T-cell (primary cell): ENCODE results near the gene TCHH. TPM values are rescaled to one million over a fixed set of nuclear protein-coding genes. Genes with fewer than 3 reads are reported as not detected.

ENCODE experiments used
- ATAC-seq, 4 experiments: fragments of 200-7000 bp in 3 of 4; fragments of 150-1000 bp in 1 of 4; cut with Tn5 transposase; replicated peaks in 1 of 4; 1 replicate in 3 of 4; 2 replicates in 1 of 4; pipeline ENCODE4 v1.10.0; 2021; ENCODE audit warnings: moderate library complexity in 3 of 4, mild to moderate bottlenecking in 2 of 4, moderate number of reproducible peaks in 1 of 4
- CTCF ChIA-PET, 2 donors: fragments of 300-600 bp; sonication (Branson Sonifier 250); formaldehyde crosslinking; loops; one replicate each; lab custom pipeline; 2022; ENCODE audit warnings: antibody characterized with exemption in 2 of 2; lab: Charles Lee
- POLR2A ChIA-PET, 2 donors: fragments of 300-600 bp; sonication (Branson Sonifier 250); formaldehyde crosslinking; loops; one replicate each; lab custom pipeline; 2022; ENCODE audit warnings: antibody characterized with exemption in 2 of 2; lab: Charles Lee
- DNase-seq, 35 experiments: peaks; one replicate each; pipeline versions ENCODE4 v3.0.0 to v3.0.0-alpha.2; 2013 to 2023
- H3K27ac ChIP-seq: one replicate; pipeline ENCODE4 v1.5.1; 2013; ENCODE audit warnings: low read length
- H3K27me3 ChIP-seq, 2 experiments: replicated peaks in 1 of 2; 1 replicate in 1 of 2; 2 replicates in 1 of 2; pipeline versions ENCODE4 v1.6.1 to v1.7.0; 2013; ENCODE audit warnings: low read length in 1 of 2, mixed read lengths in 1 of 2; ENCODE audit not compliant: control insufficient read depth in 2 of 2, insufficient read depth in 2 of 2; ENCODE audit errors: extremely low read depth in 1 of 2
- H3K36me3 ChIP-seq, 2 donors: 1 replicate in 1 of 2; 2 replicates in 1 of 2; pipeline versions ENCODE4 v1.6.1 to v1.7.0; 2013; ENCODE audit warnings: low read length in 1 of 2; ENCODE audit not compliant: control insufficient read depth in 2 of 2, insufficient read depth in 1 of 2; ENCODE audit errors: extremely low read depth in 1 of 2
- H3K4me1 ChIP-seq, 2 experiments: 1 replicate in 1 of 2; 2 replicates in 1 of 2; pipeline versions ENCODE4 v1.6.1 to v1.7.0; 2013; ENCODE audit warnings: low read length in 2 of 2, mixed read lengths in 1 of 2; ENCODE audit not compliant: insufficient read depth in 2 of 2, control insufficient read depth in 1 of 2; ENCODE audit errors: extremely low read depth in 1 of 2
- H3K4me3 ChIP-seq, 2 donors: 1 replicate in 1 of 2; 2 replicates in 1 of 2; pipeline versions ENCODE4 v1.5.1 to v1.7.0; 2013; ENCODE audit warnings: mild to moderate bottlenecking in 2 of 2, low read length in 1 of 2, moderate library complexity in 1 of 2; ENCODE audit not compliant: control insufficient read depth in 1 of 2; ENCODE audit errors: extremely low read depth in 1 of 2
- H3K9me3 ChIP-seq: 2 replicates; pipeline ENCODE4 v1.7.0; 2013
- H3K27ac Mint-ChIP-seq, 2 donors: one replicate each; pipeline ENCODE4 v1.8.0; 2020 to 2021; ENCODE audit warnings: mild to moderate bottlenecking in 2 of 2, mixed read lengths in 2 of 2
- H3K27me3 Mint-ChIP-seq, 2 donors: one replicate each; pipeline ENCODE4 v1.8.0; 2021 to 2022; ENCODE audit warnings: mixed read lengths in 2 of 2
- H3K36me3 Mint-ChIP-seq: one replicate; pipeline ENCODE4 v1.8.0; 2021; ENCODE audit warnings: mixed read lengths
- H3K4me1 Mint-ChIP-seq, 3 donors: one replicate each; pipeline ENCODE4 v1.8.0; 2020 to 2022; ENCODE audit warnings: mixed read lengths in 3 of 3, mild to moderate bottlenecking in 1 of 3
- H3K4me3 Mint-ChIP-seq, 3 donors: one replicate each; pipeline ENCODE4 v1.8.0; 2020 to 2022; ENCODE audit warnings: mild to moderate bottlenecking in 3 of 3, mixed read lengths in 3 of 3, moderate library complexity in 3 of 3
- H3K9me3 Mint-ChIP-seq, 3 donors: one replicate each; pipeline ENCODE4 v1.8.0; 2020 to 2022; ENCODE audit warnings: mixed read lengths in 3 of 3
- WGBS: methylation state at CpG from one replicate; pipeline ENCODE4 v1.1.5; 2013; ENCODE audit warnings: missing lambda C conversion rate; ENCODE audit not compliant: insufficient coverage; 5-methylcytosine and 5-hydroxymethylcytosine counted together
- total RNA-seq, 35 experiments: library from RNA in 6 of 35; stranded (reverse) in 6 of 35; fragments of 120-200 nt in 1 of 35; gene quantifications; one replicate each; pipeline versions ENCODE4 v1.2.1 to v1.2.4 and lab custom pipeline; 2013 to 2026

TCHH gene
- total RNA-seq, 5 donors from 2014 or later (not counting 1 experiment from before 2014, with no cell fraction given) = 0.03 TPM; not detected in 4

DNA sequence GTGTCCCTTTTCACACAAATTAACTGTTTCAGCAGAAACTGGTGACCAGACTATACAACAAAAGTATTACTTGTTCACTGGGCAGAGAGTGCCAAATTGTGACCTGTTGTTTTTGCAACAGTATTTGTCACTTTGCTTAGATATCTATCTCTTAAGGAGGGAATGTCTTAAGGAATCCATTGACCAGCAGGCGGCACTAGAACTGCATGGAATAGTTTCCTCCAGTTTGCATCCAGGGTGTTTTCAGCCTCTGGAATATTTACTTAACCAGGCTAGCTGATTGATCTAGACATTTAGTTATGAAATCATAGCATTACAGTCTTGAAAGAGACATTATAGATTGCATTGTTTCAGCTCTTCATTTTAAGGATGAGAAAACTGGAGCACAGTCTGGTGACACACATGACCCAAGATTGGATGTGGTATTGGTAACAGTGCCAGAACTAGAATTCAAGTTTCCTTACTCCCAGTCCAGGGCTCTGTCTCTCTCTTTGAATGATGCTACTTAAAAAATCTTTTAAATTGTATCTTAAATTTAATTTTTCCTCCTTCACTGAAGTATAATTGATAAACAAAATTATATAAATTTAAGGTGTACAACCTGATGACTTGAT lies 26.8 kb upstream of the TCHH start:
- Histone ChIP-seq H3K4me3 (no peak overlapping the region), H3K36me3 (no peaks in the 10 kb centered on the region), H3K27ac (no peak overlapping the region), H3K4me1 (no peaks in the 10 kb centered on the region), H3K27me3 (peaks cover 0 to 2% of the 10 kb centered on the region in 2 experiments), H3K9me3 (peaks cover 2% of the 10 kb centered on the region)
- H3K9me3 Mint-ChIP-seq = peaks cover 0 to 14% (median 14%) of the 10 kb centered on the region in 3 donors
- no peaks in the 10 kb centered on the region for H3K4me1 Mint-ChIP-seq
- WGBS = no CpG with 5 or more reads among the region's 1 CpG
- H3K27me3 Mint-ChIP-seq = peaks cover 28 to 39% of the 10 kb centered on the region in 2 donors
- H3K36me3 Mint-ChIP-seq = no peaks in the 10 kb centered on the region
- ChIA-PET POLR2A (no interaction called here), CTCF (no interaction called here)
- no peak for ATAC-seq
- H3K4me3 Mint-ChIP-seq = no peak overlapping the region
- peak in 1 of 35 experiments; percentile 24 for DNase-seq
- H3K27ac Mint-ChIP-seq = no peak overlapping the region

- Histone ChIP-seq H3K4me3 (no peak overlapping the region), H3K4me1 (no peaks in the 10 kb centered on the region), H3K9me3 (peaks cover 2% of the 10 kb centered on the region), H3K36me3 (no peaks in the 10 kb centered on the region), H3K27me3 (peaks cover 2 to 5% of the 10 kb centered on the region in 2 experiments), H3K27ac (no peak overlapping the region)
- H3K27ac Mint-ChIP-seq = no peak overlapping the region
- DNase-seq (no peak), ATAC-seq (no peak)
- CTCF ChIA-PET = no interaction called here
- peaks cover 23 to 28% of the 10 kb centered on the region in 2 donors for H3K27me3 Mint-ChIP-seq
- H3K9me3 Mint-ChIP-seq = peaks cover 4 to 13% (median 10%) of the 10 kb centered on the region in 3 donors
- POLR2A ChIA-PET = interaction anchor here in 1 of 2 donors (0.6 kb wide), 1 partner anchor 13 kb away, joined by 3 read pairs; no protein-coding TSS in a partner anchor
- no peak overlapping the region for H3K4me3 Mint-ChIP-seq
- no peaks in the 10 kb centered on the region for H3K36me3 Mint-ChIP-seq
- no peaks in the 10 kb centered on the region for H3K4me1 Mint-ChIP-seq
Measured at GRCh38 chr1:152137215-152137614, 22.0 kb upstream of the TCHH start.

- Mint-ChIP-seq H3K36me3 (no peaks in the 10 kb centered on the region), H3K4me1 (no peaks in the 10 kb centered on the region), H3K4me3 (no peak overlapping the region), H3K27me3 (peaks cover 49 to 60% of the 10 kb centered on the region in 2 donors), H3K27ac (no peak overlapping the region), H3K9me3 (peaks cover 4 to 13% (median 10%) of the 10 kb centered on the region in 3 donors)
- Histone ChIP-seq H3K27ac (no peak overlapping the region), H3K36me3 (no peaks in the 10 kb centered on the region), H3K27me3 (peaks cover 8 to 13% of the 10 kb centered on the region in 2 experiments), H3K9me3 (peaks cover 2% of the 10 kb centered on the region), H3K4me1 (no peaks in the 10 kb centered on the region), H3K4me3 (no peak overlapping the region)
- DNase-seq = no peak
- POLR2A ChIA-PET = interaction anchor here in 1 of 2 donors (0.5 kb wide), 1 partner anchor 16 kb away, joined by 3 read pairs; no protein-coding TSS in a partner anchor
- CTCF ChIA-PET = no interaction called here
- ATAC-seq = no peak
Measured at GRCh38 chr1:152130186-152130585, 14.9 kb upstream of the TCHH start.

GRCh38 chr1:152127673-152128072 lies 12.4 kb upstream of the TCHH start:
- Histone ChIP-seq H3K4me3 (no peak overlapping the region), H3K4me1 (no peaks in the 10 kb centered on the region), H3K27me3 (peaks cover 11 to 24% of the 10 kb centered on the region in 2 experiments), H3K27ac (no peak overlapping the region), H3K36me3 (no peaks in the 10 kb centered on the region), H3K9me3 (peaks cover 2% of the 10 kb centered on the region)
- Mint-ChIP-seq H3K27me3 (peaks cover 52 to 69% of the 10 kb centered on the region in 2 donors), H3K4me1 (no peaks in the 10 kb centered on the region), H3K9me3 (peaks cover 0 to 5% (median 3%) of the 10 kb centered on the region in 3 donors), H3K36me3 (no peaks in the 10 kb centered on the region), H3K4me3 (no peak overlapping the region), H3K27ac (no peak overlapping the region)
- ChIA-PET CTCF (no interaction called here), POLR2A (no interaction called here)
- no peak for DNase-seq
- no peak for ATAC-seq

DNA sequence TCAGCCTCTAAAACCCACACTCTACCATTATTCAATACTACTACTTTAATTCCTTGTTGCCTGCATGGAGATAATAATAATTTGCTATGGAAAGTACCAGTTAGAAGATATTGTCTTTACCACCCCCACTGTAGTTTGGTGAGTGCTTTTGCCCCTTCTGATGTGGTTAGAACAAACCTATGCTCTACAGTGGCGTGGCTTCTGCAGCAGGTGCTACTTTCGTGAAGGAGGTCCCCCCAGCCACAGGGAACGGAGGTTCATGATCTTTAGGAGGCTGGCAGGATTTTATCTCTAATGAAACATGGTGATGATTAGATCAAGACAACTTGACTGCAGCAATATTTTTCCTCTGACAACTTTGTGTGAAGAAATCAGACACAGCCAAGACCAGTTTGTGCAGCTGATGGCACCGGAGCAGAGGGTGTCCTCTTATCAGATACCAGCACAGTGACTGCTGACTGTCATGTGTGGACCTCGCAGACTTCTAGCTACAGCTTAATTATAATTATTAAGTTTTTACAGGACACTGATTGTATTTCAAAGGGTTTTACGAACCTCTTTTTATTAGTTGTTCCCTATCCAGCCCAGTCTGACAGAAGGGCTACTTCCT lies 10.7 kb upstream of the TCHH start:
- ChIA-PET CTCF (interaction anchor here in 1 of 2 donors (0.6 kb wide), 1 partner anchor 74 kb away, joined by 3 read pairs; no protein-coding TSS in a partner anchor), POLR2A (no interaction called here)
- Histone ChIP-seq H3K27ac (no peak overlapping the region), H3K27me3 (peaks cover 8 to 18% of the 10 kb centered on the region in 2 experiments), H3K9me3 (peaks cover 2% of the 10 kb centered on the region), H3K36me3 (no peaks in the 10 kb centered on the region), H3K4me1 (no peaks in the 10 kb centered on the region), H3K4me3 (no peak overlapping the region)
- ATAC-seq = no peak
- Mint-ChIP-seq H3K4me3 (no peak overlapping the region), H3K27me3 (peaks cover 55 to 70% of the 10 kb centered on the region in 2 donors), H3K36me3 (no peaks in the 10 kb centered on the region), H3K27ac (no peak overlapping the region), H3K4me1 (no peaks in the 10 kb centered on the region), H3K9me3 (no peaks in the 10 kb centered on the region)
- DNase-seq = no peak
- 40% methylated on average over 2 of the region's 6 CpGs for WGBS

GRCh38 chr1:152118915-152119314 lies 3.7 kb upstream of the TCHH start:
- Histone ChIP-seq H3K4me1 (no peaks in the 10 kb centered on the region), H3K9me3 (no peaks in the 10 kb centered on the region), H3K27ac (no peak overlapping the region), H3K27me3 (peaks cover 10 to 11% of the 10 kb centered on the region in 2 experiments), H3K36me3 (no peaks in the 10 kb centered on the region), H3K4me3 (no peak overlapping the region)
- WGBS = no CpG with 5 or more reads among the region's 1 CpG
- ATAC-seq (no peak), DNase-seq (no peak)
- Mint-ChIP-seq H3K9me3 (no peaks in the 10 kb centered on the region), H3K4me3 (no peak overlapping the region), H3K36me3 (no peaks in the 10 kb centered on the region), H3K27ac (no peak overlapping the region), H3K27me3 (peaks cover 41% of the 10 kb centered on the region in 2 donors), H3K4me1 (no peaks in the 10 kb centered on the region)
- ChIA-PET CTCF (no interaction called here), POLR2A (no interaction called here)
